Pancreas (tissue), 10 donors: Measurements from ENCODE around the gene PTPRM. TPM values are rescaled to one million over a fixed set of nuclear protein-coding genes. Genes with fewer than 3 reads are reported as not detected.

ENCODE experiments used
- ATAC-seq, 4 donors: fragments of 200-7000 bp; cut with Tn5 transposase; one replicate each; pipeline versions ENCODE4 v1.8.0 to v1.9.1; 2020; ENCODE audit warnings: mild to moderate bottlenecking in 4 of 4, moderate library complexity in 4 of 4
- DNase-seq, 6 donors: peaks; one replicate each; pipeline ENCODE4 v3.0.0-alpha.2; 2020
- FAIRE-seq: peaks from 2 replicates; lab custom pipeline; 2012; peaks lifted over from hg19 to GRCh38; lab: Jason Lieb, UNC
- H3K27ac ChIP-seq, 4 donors: fragments of 200-600 bp; sonication (generic); 1 replicate in 3 of 4; 2 replicates in 1 of 4; pipeline versions ENCODE4 v1.5.0 to v1.8.0; 2020
- H3K27me3 ChIP-seq, 4 donors: fragments of 200-600 bp; one replicate each; pipeline ENCODE4 v1.8.0; 2021
- H3K36me3 ChIP-seq, 3 donors: fragments of 200-600 bp; sonication (generic) in 1 of 3; one replicate each; pipeline versions ENCODE4 v1.5.0 to v1.8.0; 2020 to 2021
- H3K4me1 ChIP-seq, 3 donors: fragments of 200-600 bp; one replicate each; pipeline ENCODE4 v1.8.0; 2021
- H3K4me3 ChIP-seq, 4 donors: fragments of 200-600 bp; sonication (generic) in 2 of 4; one replicate each; pipeline versions ENCODE4 v1.5.0 to v1.8.0; 2020 to 2021
- H3K9me3 ChIP-seq, 4 donors: fragments of 200-600 bp; one replicate each; pipeline ENCODE4 v1.8.0; 2021
- CTCF ChIP-seq, 4 donors: fragments of 200-600 bp; sonication (generic) in 3 of 4; IDR thresholded peaks; one replicate each; pipeline versions ENCODE4 v1.5.0 to v1.8.0; 2021; ENCODE audit warnings: antibody characterized with exemption in 4 of 4
- WGBS, 2 donors: extraction: QIAGEN DNeasy Blood & Tissue Kit; methylation state at CpG; one replicate each; pipeline ENCODE4 v1.1.7; 2013; 5-methylcytosine and 5-hydroxymethylcytosine counted together
- intact Hi-C, 3 donors: fragments of 100-400 bp; cut with DNase I; formaldehyde crosslinking; loops; one replicate each; pipeline versions ENCODE4 v1.11.1 to v1.14.2; 2022
- polyA plus RNA-seq, 2 donors: library from polyadenylated mRNA; stranded (reverse); fragments of 200-250 nt; gene quantifications; one replicate each; pipeline ENCODE4 v1.2.3, GENCODE V29; 2013
- total RNA-seq, 6 donors: library from RNA; stranded (reverse); fragmentation: NEBNext Ultra II Directional in 4 of 6; extraction: Animal tissue kit (Norgen Biotek cat#: 25700) in 4 of 6; gene quantifications; one replicate each; pipeline versions ENCODE4 v1.2.1 to v1.2.4, GENCODE V29; 2021 to 2023
- donor health status: healthy with polysubstance abuse.
- donor health status: DM: no; HTN: no; CAD: no; lungs with moderate emphysema.
- donor health status: DM: no; HTN: no; CAD: no.
- donor health status: control.
- donor health status: control.
- donor health status: Bipolar disorder and iron deficiency.
- donor health status: DM: yes; HTN: yes; CAD: no.
- donor health status: DM: no; HTN: no; CAD: no.
- donor health status: DM: no; HTN: no; CAD: no.
- donor health status: DM: yes; HTN: yes; CAD: no.

The PTPRM gene
- total and polyA plus RNA-seq, 8 donors = 14.5 to 50.7 (median 19.7) TPM

GRCh38 chr18:7657050-7657449 lies 89.9 kb downstream of the PTPRM start:
- intact Hi-C loops = no loop called here
- FAIRE-seq (no peak), ATAC-seq (no peak), DNase-seq (no peak)
- H3K4me3 ChIP-seq = no peak overlapping the region
- WGBS, 2 donors = 58 to 62% methylated on average over 6 of the region's 6 CpGs
- H3K4me1 ChIP-seq = no peaks in the 10 kb centered on the region
- no peaks in the 10 kb centered on the region for H3K36me3 ChIP-seq
- TF ChIP-seq CTCF (IDR thresholded peaks at IDR 0.05) = no peak
- no peak overlapping the region for H3K27ac ChIP-seq
- H3K9me3 ChIP-seq = no peaks in the 10 kb centered on the region
- H3K27me3 ChIP-seq = no peaks in the 10 kb centered on the region

GRCh38 chr18:7657937-7658336 lies 90.8 kb downstream of the PTPRM start:
- no peak for DNase-seq
- H3K27ac ChIP-seq = no peak overlapping the region
- WGBS, 2 donors = 92 to 95% methylated on average over 2 of the region's 2 CpGs
- H3K9me3 ChIP-seq = no peaks in the 10 kb centered on the region
- H3K4me1 ChIP-seq = no peaks in the 10 kb centered on the region
- no peak overlapping the region for H3K4me3 ChIP-seq
- H3K27me3 ChIP-seq = no peaks in the 10 kb centered on the region
- H3K36me3 ChIP-seq = no peaks in the 10 kb centered on the region
- no peak for FAIRE-seq
- intact Hi-C loops = no loop called here
- TF ChIP-seq CTCF (IDR thresholded peaks at IDR 0.05) = no peak
- no peak for ATAC-seq

GRCh38 chr18:7658701-7659100 lies 91.6 kb downstream of the PTPRM start:
- TF ChIP-seq CTCF (IDR thresholded peaks at IDR 0.05) = no peak
- H3K27me3 ChIP-seq = no peaks in the 10 kb centered on the region
- no peaks in the 10 kb centered on the region for H3K4me1 ChIP-seq
- ATAC-seq (no peak), FAIRE-seq (no peak), DNase-seq (no peak)
- WGBS, 2 donors = 88 to 100% methylated on average over 1 of the region's 1 CpG
- no peaks in the 10 kb centered on the region for H3K9me3 ChIP-seq
- no peak overlapping the region for H3K27ac ChIP-seq
- intact Hi-C loops = no loop called here
- no peaks in the 10 kb centered on the region for H3K36me3 ChIP-seq
- H3K4me3 ChIP-seq = no peak overlapping the region

- no peaks in the 10 kb centered on the region for H3K36me3 ChIP-seq
- no peak overlapping the region for H3K27ac ChIP-seq
- FAIRE-seq (no peak), ATAC-seq (no peak), DNase-seq (no peak)
- H3K9me3 ChIP-seq = no peaks in the 10 kb centered on the region
- no peak for TF ChIP-seq CTCF (IDR thresholded peaks at IDR 0.05)
- H3K4me3 ChIP-seq = no peak overlapping the region
- no peaks in the 10 kb centered on the region for H3K4me1 ChIP-seq
- intact Hi-C loops = no loop called here
- no peaks in the 10 kb centered on the region for H3K27me3 ChIP-seq
- WGBS, 2 donors = 91 to 97% methylated on average over 1 of the region's 1 CpG
These were observed 94.1 kb downstream of the PTPRM start for GRCh38 chr18:7661207-7661606.

- no peak for TF ChIP-seq CTCF (IDR thresholded peaks at IDR 0.05)
- ATAC-seq (no peak), FAIRE-seq (no peak), DNase-seq (no peak)
- Histone ChIP-seq H3K36me3 (no peaks in the 10 kb centered on the region), H3K9me3 (no peaks in the 10 kb centered on the region), H3K27me3 (no peaks in the 10 kb centered on the region), H3K4me3 (no peak overlapping the region), H3K27ac (no peak overlapping the region), H3K4me1 (no peaks in the 10 kb centered on the region)
- intact Hi-C loops = no loop called here
- 87 to 98% methylated on average over 2 of the region's 2 CpGs for WGBS, 2 donors
These were observed 95.8 kb downstream of the PTPRM start for GRCh38 chr18:7662866-7663265.
